Progenitor cell of endocrine pancreas (in vitro differentiated cells): ENCODE data around the gene KCNQ1OT1. TPM values are rescaled to one million over a fixed set of nuclear protein-coding genes. Genes with fewer than 3 reads are reported as not detected.
A peak's percentile ranks its signal among the peaks of the same experiment; 100 is the strongest.

Experiments
- DNase-seq: peaks from one replicate; pipeline ENCODE4 v3.0.0; 2021; ENCODE audit warnings: low spot score; ENCODE audit not compliant: unreplicated experiment
- H3K27ac Mint-ChIP-seq: 2 replicates; pipeline ENCODE4 v1.8.0; 2021; ENCODE audit warnings: mild to moderate bottlenecking, moderate library complexity, mixed read lengths
- H3K27me3 Mint-ChIP-seq: 2 replicates; pipeline ENCODE4 v1.8.0; 2021; ENCODE audit warnings: mixed read lengths
- H3K36me3 Mint-ChIP-seq: 2 replicates; pipeline ENCODE4 v1.8.0; 2022; ENCODE audit warnings: mixed read lengths; ENCODE audit not compliant: insufficient read depth
- H3K4me1 Mint-ChIP-seq: 2 replicates; pipeline ENCODE4 v1.8.0; 2021; ENCODE audit warnings: low read depth, mixed read lengths
- H3K4me3 Mint-ChIP-seq: 2 replicates; pipeline ENCODE4 v1.8.0; 2021; ENCODE audit warnings: low read depth, mild to moderate bottlenecking, moderate library complexity, mixed read lengths
- H3K9me3 Mint-ChIP-seq: 2 replicates; pipeline ENCODE4 v1.8.0; 2021; ENCODE audit warnings: low read depth, mixed read lengths
- total RNA-seq: library from RNA; stranded (reverse); gene quantifications from 2 replicates; pipeline ENCODE4 v1.2.1, GENCODE V29; 2021
- TF ChIP-seq, protein P1 (sequence below): fragments of 200-600 bp; sonication (generic); IDR thresholded peaks from one replicate; pipeline ENCODE4 v1.5.0; 2021; ENCODE audit warnings: antibody characterized with exemption, mild to moderate bottlenecking; ENCODE audit not compliant: unreplicated experiment

Gene KCNQ1OT1
- total RNA-seq, 1 donor from 2014 or later, result 18.0 TPM

DNA sequence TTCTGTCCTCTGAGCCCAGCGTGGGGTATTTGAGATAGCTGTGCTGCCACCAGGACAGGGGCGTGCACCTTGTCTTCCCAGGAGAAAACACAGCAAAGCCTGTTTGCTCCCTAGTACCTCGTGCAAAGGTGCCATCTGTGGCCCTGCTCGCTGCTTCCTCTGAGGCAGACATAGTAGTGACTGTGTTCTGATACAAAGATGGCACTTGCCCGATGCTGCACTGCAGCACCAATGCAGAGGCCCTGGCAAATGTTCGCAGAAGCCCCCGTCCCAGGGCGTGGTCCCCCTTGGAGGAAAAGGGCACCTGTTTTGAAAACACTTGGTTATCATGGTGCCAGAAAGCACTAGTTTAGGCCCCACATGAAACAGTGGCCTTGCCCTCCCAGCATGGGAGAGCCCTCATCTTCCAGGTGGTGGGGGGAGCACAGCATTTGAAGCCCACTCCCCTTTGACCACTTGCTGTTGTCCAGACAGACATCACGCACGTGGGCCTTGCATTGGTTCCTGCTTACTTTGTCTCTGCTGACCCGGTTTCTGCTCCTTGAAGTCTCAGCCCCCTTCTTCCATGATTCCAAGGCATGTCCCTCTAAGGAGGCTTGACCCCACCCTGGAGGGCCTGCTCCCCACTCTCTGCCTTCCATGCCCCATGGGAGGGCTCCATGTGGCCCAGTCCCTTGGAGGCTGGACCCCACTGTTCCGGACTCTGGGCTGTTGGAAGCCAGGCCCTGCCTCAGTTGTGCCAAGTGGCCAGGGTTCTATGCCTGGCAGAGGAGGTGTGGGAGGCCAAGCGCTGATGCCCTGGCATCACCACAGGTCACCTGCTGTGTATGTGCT lies 109.4 kb downstream of the KCNQ1OT1 start:
- Mint-ChIP-seq H3K27me3 (peaks cover 48% of the 10 kb centered on the region), H3K9me3 (peaks cover 6% of the 10 kb centered on the region), H3K4me1 (peaks cover 4% of the 10 kb centered on the region), H3K27ac (no peak overlapping the region), H3K4me3 (no peak overlapping the region), H3K36me3 (peaks cover 2% of the 10 kb centered on the region)
- peak; percentile 8 for DNase-seq
- TF ChIP-seq, protein P1, sequence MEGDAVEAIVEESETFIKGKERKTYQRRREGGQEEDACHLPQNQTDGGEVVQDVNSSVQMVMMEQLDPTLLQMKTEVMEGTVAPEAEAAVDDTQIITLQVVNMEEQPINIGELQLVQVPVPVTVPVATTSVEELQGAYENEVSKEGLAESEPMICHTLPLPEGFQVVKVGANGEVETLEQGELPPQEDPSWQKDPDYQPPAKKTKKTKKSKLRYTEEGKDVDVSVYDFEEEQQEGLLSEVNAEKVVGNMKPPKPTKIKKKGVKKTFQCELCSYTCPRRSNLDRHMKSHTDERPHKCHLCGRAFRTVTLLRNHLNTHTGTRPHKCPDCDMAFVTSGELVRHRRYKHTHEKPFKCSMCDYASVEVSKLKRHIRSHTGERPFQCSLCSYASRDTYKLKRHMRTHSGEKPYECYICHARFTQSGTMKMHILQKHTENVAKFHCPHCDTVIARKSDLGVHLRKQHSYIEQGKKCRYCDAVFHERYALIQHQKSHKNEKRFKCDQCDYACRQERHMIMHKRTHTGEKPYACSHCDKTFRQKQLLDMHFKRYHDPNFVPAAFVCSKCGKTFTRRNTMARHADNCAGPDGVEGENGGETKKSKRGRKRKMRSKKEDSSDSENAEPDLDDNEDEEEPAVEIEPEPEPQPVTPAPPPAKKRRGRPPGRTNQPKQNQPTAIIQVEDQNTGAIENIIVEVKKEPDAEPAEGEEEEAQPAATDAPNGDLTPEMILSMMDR, result no peak

DNA sequence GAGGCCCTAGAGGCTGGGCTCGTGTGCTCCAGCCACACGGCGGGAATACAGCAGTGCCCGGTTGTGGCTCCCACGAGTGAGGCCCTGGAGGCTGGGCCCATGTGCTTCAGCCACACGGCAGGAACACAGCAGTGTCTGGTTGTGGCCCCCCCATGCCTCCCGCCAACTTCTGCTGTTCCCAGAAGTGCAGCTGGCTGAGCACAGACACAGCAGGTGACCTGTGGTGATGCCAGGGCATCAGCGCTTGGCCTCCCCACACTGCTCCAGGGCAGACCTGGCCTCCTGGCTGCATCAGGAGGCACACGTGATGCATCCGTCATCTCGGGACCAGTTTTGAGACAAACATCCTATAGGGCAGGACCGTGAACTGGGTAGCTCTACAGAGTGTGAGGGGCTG lies 110.3 kb downstream of the KCNQ1OT1 start:
- no peak for DNase-seq
- H3K4me1 Mint-ChIP-seq, result peaks cover 4% of the 10 kb centered on the region
- H3K27ac Mint-ChIP-seq, result no peak overlapping the region
- TF ChIP-seq, protein P1, result no peak
- peaks cover 3% of the 10 kb centered on the region for H3K9me3 Mint-ChIP-seq
- no peak overlapping the region for H3K4me3 Mint-ChIP-seq
- peaks cover 2% of the 10 kb centered on the region for H3K36me3 Mint-ChIP-seq
- peaks cover 43% of the 10 kb centered on the region for H3K27me3 Mint-ChIP-seq

DNA sequence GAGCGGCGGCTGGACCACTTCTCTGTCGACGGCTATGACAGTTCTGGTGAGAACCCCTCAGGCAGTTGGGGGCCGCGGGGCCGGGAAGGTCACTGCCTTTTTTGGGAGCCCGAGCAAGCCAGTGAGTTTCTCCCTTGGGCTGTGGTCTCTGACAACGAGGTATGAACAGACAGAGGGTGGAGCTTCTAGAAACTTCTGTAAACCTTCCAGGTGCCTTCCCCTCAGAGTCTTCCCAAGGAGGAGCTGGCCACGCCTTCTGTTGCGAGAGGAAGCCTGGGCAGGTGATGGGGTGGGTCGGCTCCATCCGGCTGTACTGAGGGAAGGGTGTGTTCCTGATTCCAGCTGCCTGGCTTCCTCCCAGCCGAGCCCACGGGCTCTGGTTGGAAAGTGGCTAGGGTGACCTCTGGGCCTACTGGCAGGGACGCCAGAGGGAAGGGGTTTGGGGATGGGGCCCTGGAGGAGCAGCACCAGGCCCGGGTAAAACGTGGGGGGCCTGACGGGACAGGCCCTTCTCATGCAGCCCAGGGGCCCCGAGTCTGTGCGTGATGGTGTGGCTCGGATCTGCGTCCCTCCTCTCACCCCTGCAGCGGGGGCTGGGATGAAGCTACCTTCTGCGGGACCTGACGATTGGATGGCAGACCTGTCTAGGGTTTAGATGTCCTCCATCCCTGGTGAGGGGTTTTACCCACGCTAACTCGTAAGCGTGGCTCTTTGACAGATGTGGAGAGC lies 110.8 kb downstream of the KCNQ1OT1 start:
- H3K27me3 Mint-ChIP-seq, result peaks cover 38% of the 10 kb centered on the region
- TF ChIP-seq, protein P1, result no peak

DNA sequence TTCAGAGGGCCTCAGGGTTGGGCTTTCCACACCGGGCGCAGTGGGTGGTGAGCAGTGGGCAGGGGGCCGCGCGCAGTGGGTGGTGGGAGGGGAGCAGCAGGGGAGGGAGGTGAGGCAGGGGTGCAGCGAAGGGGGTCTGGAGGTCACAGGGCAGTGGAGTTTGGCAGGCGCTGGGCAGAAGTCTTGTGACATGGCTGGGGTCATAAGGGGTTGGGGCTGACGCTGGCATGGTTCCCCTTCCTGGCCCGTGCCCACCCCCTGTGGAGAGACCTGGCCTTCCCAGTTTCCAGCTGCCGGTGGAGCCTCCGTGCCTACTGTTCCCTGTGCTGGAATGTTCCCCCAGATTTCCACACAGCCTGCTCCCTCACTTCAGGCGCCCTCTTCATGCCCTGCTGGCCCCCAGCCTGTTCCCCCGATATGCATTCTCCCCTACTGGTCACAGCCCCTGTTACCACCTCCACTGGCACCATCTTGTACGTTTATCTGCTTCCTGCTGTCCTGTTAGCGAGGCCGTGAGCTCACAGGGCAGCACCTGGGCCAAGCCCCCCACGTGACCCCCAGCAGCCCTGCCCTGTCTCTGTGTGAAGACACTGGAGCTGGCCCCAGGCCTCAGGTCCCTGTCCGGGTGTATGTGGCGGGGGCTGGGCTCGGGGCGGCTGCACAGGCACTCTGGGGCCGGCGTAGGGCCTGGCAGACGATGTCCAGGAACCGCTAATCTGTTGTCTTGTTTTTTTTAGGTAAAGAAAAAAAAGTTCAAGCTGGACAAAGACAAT lies 111.6 kb downstream of the KCNQ1OT1 start:
- Mint-ChIP-seq H3K36me3 (no peaks in the 10 kb centered on the region), H3K27me3 (peaks cover 34% of the 10 kb centered on the region), H3K27ac (no peak overlapping the region), H3K4me1 (peaks cover 4% of the 10 kb centered on the region), H3K4me3 (no peak overlapping the region), H3K9me3 (no peaks in the 10 kb centered on the region)
- peak; percentile 8 for DNase-seq
- TF ChIP-seq, protein P1, result no peak

More for the DNA sequence above, 110.8 kb downstream of the KCNQ1OT1 start:
- Mint-ChIP-seq H3K36me3 (no peaks in the 10 kb centered on the region), H3K4me1 (peaks cover 4% of the 10 kb centered on the region), H3K9me3 (no peaks in the 10 kb centered on the region), H3K27ac (no peak overlapping the region), H3K4me3 (no peak overlapping the region)
- peak; percentile 8 for DNase-seq
